ENCODE measurements around the gene ENOX1.
A peak's percentile ranks its signal among the peaks of the same experiment; 100 is the strongest.

The ENOX1 gene

DNA sequence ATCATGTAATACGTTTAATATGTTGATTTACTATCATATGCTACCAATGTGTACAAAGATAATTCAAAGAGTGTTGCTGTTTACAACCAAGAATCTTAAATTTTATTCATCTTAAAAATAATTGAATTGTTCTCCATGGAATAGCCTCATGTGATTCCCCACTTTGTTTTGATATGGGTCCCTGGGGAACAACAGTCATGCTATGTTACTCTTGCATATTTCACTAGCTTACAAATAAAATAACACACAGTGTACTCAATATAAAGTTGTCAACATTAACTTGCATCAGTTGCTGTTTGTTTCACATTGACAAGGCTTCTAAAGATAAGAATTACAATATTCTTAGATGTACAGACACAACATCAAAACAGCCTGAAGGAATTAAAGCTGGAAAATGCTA, 2.3 kb downstream of the ENOX1 start:
- H2BK12ac ChIP-seq (ENCODE audit: low read length) = no peak overlapping the region
- H3K36me3 ChIP-seq (ENCODE audit: control insufficient read depth in 1 of 2, insufficient read depth in 2 of 2, low read length in 2 of 2) = no peaks in the 10 kb centered on the region
- no peaks in the 10 kb centered on the region for H3K79me1 ChIP-seq (ENCODE audit: low read length)
- H3K27ac ChIP-seq (ENCODE audit: low read depth, low read length) = no peak overlapping the region
- H2AK5ac ChIP-seq (ENCODE audit: low read length) = no peak overlapping the region
- no peak overlapping the region for H3K23ac ChIP-seq (ENCODE audit: low read length)
- no peak overlapping the region for H3K4ac ChIP-seq (ENCODE audit: low read depth, low read length)
- H2BK5ac ChIP-seq (ENCODE audit: low read depth, low read length, poor library complexity) = no peak overlapping the region
- H3K18ac ChIP-seq (ENCODE audit: low read length) = no peak overlapping the region
- no CpG with 5 or more reads among the region's 1 CpG for WGBS (ENCODE audit: extremely low coverage, insufficient coverage, insufficient read length)
- H3K9me3 ChIP-seq (ENCODE audit: insufficient read depth, low read depth, low read length) = peaks cover 3% of the 10 kb centered on the region
- H3K4me2 ChIP-seq (ENCODE audit: low read length) = no peak overlapping the region
- H4K91ac ChIP-seq (ENCODE audit: low read depth, low read length) = no peak overlapping the region
- DNase-seq = no peak
- no peaks in the 10 kb centered on the region for H3K79me2 ChIP-seq (ENCODE audit: control insufficient read depth, insufficient read depth, low read length, poor library complexity)
- no peak overlapping the region for H2BK120ac ChIP-seq (ENCODE audit: insufficient read depth, low read length, poor library complexity)
- no peak overlapping the region for H4K12ac ChIP-seq (ENCODE audit: low read depth, low read length)
- no peak overlapping the region for H2AFZ ChIP-seq (ENCODE audit: insufficient read depth, low read length, poor library complexity)
- H4K8ac ChIP-seq (ENCODE audit: low read depth, low read length) = no peak overlapping the region
- no peak overlapping the region for H3K4me3 ChIP-seq (ENCODE audit: low read depth, low read length)
- no peak overlapping the region for H3K14ac ChIP-seq (ENCODE audit: low read length)
- H3K27me3 ChIP-seq (ENCODE audit: insufficient read depth, low read length) = peaks cover 10% of the 10 kb centered on the region
- H3K4me1 ChIP-seq (ENCODE audit: control insufficient read depth in 1 of 2, insufficient read depth in 2 of 2, low read length in 2 of 2) = peaks cover 8 to 14% of the 10 kb centered on the region in 2 experiments
- H3K9ac ChIP-seq (ENCODE audit: low read length) = no peak overlapping the region

DNA sequence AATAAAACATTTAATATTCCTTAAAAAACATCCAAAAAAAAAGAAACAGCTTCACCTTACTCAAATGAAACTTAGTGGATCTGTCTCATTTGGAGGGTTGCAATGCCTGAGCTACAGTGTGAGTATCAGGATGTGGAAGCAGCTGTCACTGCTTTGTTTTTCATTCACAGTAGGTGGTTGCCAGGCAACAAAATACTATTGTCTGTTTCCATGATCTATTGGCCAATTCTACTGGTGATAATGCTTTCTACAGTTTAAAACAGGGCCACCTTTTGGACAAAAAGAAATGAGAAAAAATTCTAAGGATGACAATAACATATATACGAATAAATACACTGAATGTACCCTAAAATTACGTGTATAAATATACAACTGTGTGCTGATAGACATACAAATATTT, 3.0 kb downstream of the ENOX1 start:
- H2AK5ac ChIP-seq (ENCODE audit: low read length) = no peak overlapping the region
- H2BK120ac ChIP-seq (ENCODE audit: insufficient read depth, low read length, poor library complexity) = no peak overlapping the region
- H2BK5ac ChIP-seq (ENCODE audit: low read depth, low read length, poor library complexity) = no peak overlapping the region
- H3K4me2 ChIP-seq (ENCODE audit: low read length) = no peak overlapping the region
- no peak overlapping the region for H2AFZ ChIP-seq (ENCODE audit: insufficient read depth, low read length, poor library complexity)
- H3K4ac ChIP-seq (ENCODE audit: low read depth, low read length) = no peak overlapping the region
- no peak overlapping the region for H3K27ac ChIP-seq (ENCODE audit: low read depth, low read length)
- DNase-seq = peak; percentile 73 to 96
- H3K79me2 ChIP-seq (ENCODE audit: control insufficient read depth, insufficient read depth, low read length, poor library complexity) = no peaks in the 10 kb centered on the region
- H4K91ac ChIP-seq (ENCODE audit: low read depth, low read length) = no peak overlapping the region
- no peak overlapping the region for H3K9ac ChIP-seq (ENCODE audit: low read length)
- peaks cover 3% of the 10 kb centered on the region for H3K9me3 ChIP-seq (ENCODE audit: insufficient read depth, low read depth, low read length)
- no peak overlapping the region for H4K8ac ChIP-seq (ENCODE audit: low read depth, low read length)
- no peak overlapping the region for H4K12ac ChIP-seq (ENCODE audit: low read depth, low read length)
- H2BK12ac ChIP-seq (ENCODE audit: low read length) = no peak overlapping the region
- no peak overlapping the region for H3K18ac ChIP-seq (ENCODE audit: low read length)
- no peaks in the 10 kb centered on the region for H3K36me3 ChIP-seq (ENCODE audit: control insufficient read depth in 1 of 2, insufficient read depth in 2 of 2, low read length in 2 of 2)
- H3K14ac ChIP-seq (ENCODE audit: low read length) = no peak overlapping the region
- peaks cover 10% of the 10 kb centered on the region for H3K27me3 ChIP-seq (ENCODE audit: insufficient read depth, low read length)
- WGBS (ENCODE audit: extremely low coverage, insufficient coverage, insufficient read length) = no CpG with 5 or more reads among the region's 2 CpGs
- H3K23ac ChIP-seq (ENCODE audit: low read length) = no peak overlapping the region
- H3K79me1 ChIP-seq (ENCODE audit: low read length) = no peaks in the 10 kb centered on the region
- H3K4me1 ChIP-seq (ENCODE audit: control insufficient read depth in 1 of 2, insufficient read depth in 2 of 2, low read length in 2 of 2) = peaks cover 8 to 14% of the 10 kb centered on the region in 2 experiments
- no peak overlapping the region for H3K4me3 ChIP-seq (ENCODE audit: low read depth, low read length)

DNA sequence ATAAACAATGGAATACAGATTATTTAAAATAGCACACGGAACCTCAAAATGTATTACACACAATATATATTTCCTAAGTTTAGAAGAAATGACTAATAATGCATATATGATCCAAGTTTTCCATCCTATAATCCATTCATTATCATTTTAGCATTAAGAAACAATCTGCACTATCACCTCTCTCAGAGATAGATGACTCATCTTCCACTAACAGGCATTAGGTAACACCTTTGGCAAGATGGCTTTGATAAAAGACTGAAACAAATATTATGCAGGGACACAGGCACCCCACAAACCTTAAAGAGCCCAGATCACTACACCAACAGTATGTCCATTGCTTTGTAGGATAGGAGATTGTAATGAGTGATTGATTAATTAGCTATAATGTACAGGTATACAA, 4.1 kb downstream of the ENOX1 start:
- Histone ChIP-seq H2BK120ac (ENCODE audit: insufficient read depth, low read length, poor library complexity) (no peak overlapping the region), H3K18ac (ENCODE audit: low read length) (no peak overlapping the region), H2AFZ (ENCODE audit: insufficient read depth, low read length, poor library complexity) (no peak overlapping the region), H3K9ac (ENCODE audit: low read length) (no peak overlapping the region), H3K27me3 (ENCODE audit: insufficient read depth, low read length) (peaks cover 10% of the 10 kb centered on the region), H3K4ac (ENCODE audit: low read depth, low read length) (no peak overlapping the region), H3K9me3 (ENCODE audit: insufficient read depth, low read depth, low read length) (peaks cover 3% of the 10 kb centered on the region), H2BK5ac (ENCODE audit: low read depth, low read length, poor library complexity) (no peak overlapping the region), H3K14ac (ENCODE audit: low read length) (no peak overlapping the region), H3K27ac (ENCODE audit: low read depth, low read length) (no peak overlapping the region), H4K8ac (ENCODE audit: low read depth, low read length) (no peak overlapping the region), H2AK5ac (ENCODE audit: low read length) (no peak overlapping the region), H3K4me3 (ENCODE audit: low read depth, low read length) (no peak overlapping the region), H3K36me3 (ENCODE audit: control insufficient read depth in 1 of 2, insufficient read depth in 2 of 2, low read length in 2 of 2) (no peaks in the 10 kb centered on the region), H3K4me2 (ENCODE audit: low read length) (no peak overlapping the region), H2BK12ac (ENCODE audit: low read length) (no peak overlapping the region), H3K23ac (ENCODE audit: low read length) (no peak overlapping the region), H3K4me1 (ENCODE audit: control insufficient read depth in 1 of 2, insufficient read depth in 2 of 2, low read length in 2 of 2) (peaks cover 8 to 14% of the 10 kb centered on the region in 2 experiments), H3K79me1 (ENCODE audit: low read length) (no peaks in the 10 kb centered on the region), H4K12ac (ENCODE audit: low read depth, low read length) (no peak overlapping the region), H4K91ac (ENCODE audit: low read depth, low read length) (no peak overlapping the region), H3K79me2 (ENCODE audit: control insufficient read depth, insufficient read depth, low read length, poor library complexity) (peaks cover 2% of the 10 kb centered on the region)
- DNase-seq = peak in 1 of 2 donors; percentile 56
- no CpG with 5 or more reads among the region's 1 CpG for WGBS (ENCODE audit: extremely low coverage, insufficient coverage, insufficient read length)

DNA sequence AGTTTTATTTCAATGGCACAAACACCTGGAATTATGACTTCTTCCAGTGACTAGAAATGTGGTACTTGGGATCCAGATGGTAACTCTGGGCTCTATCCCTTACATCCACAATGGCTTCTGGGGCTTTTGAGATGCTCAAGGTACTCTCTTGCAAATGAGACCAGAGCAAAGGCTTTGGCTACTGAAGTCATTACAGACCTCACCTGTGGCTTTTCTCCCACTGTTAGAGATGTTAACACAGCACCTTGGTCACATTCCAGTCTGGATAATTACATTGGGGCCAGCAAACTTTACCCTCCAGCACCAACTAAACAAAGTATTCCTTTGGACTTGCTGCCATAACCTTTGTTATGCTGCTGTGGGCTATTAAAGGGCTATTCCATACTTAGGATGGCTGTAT, 6.1 kb downstream of the ENOX1 start:
- Histone ChIP-seq H2AK5ac (ENCODE audit: low read length) (no peak overlapping the region), H4K12ac (ENCODE audit: low read depth, low read length) (no peak overlapping the region), H2BK5ac (ENCODE audit: low read depth, low read length, poor library complexity) (no peak overlapping the region), H4K8ac (ENCODE audit: low read depth, low read length) (no peak overlapping the region), H3K27ac (ENCODE audit: low read depth, low read length) (no peak overlapping the region), H3K79me2 (ENCODE audit: control insufficient read depth, insufficient read depth, low read length, poor library complexity) (peaks cover 2% of the 10 kb centered on the region), H3K4me2 (ENCODE audit: low read length) (no peak overlapping the region), H3K79me1 (ENCODE audit: low read length) (no peaks in the 10 kb centered on the region), H3K9me3 (ENCODE audit: insufficient read depth, low read depth, low read length) (no peaks in the 10 kb centered on the region), H3K27me3 (ENCODE audit: insufficient read depth, low read length) (peaks cover under 1% of the 10 kb centered on the region), H2BK12ac (ENCODE audit: low read length) (no peak overlapping the region), H3K4me1 (ENCODE audit: control insufficient read depth in 1 of 2, insufficient read depth in 2 of 2, low read length in 2 of 2) (peaks cover 2 to 5% of the 10 kb centered on the region in 2 experiments), H2AFZ (ENCODE audit: insufficient read depth, low read length, poor library complexity) (no peak overlapping the region), H4K91ac (ENCODE audit: low read depth, low read length) (no peak overlapping the region), H3K18ac (ENCODE audit: low read length) (no peak overlapping the region), H2BK120ac (ENCODE audit: insufficient read depth, low read length, poor library complexity) (no peak overlapping the region), H3K4ac (ENCODE audit: low read depth, low read length) (no peak overlapping the region), H3K14ac (ENCODE audit: low read length) (no peak overlapping the region), H3K23ac (ENCODE audit: low read length) (no peak overlapping the region), H3K36me3 (ENCODE audit: control insufficient read depth in 1 of 2, insufficient read depth in 2 of 2, low read length in 2 of 2) (no peaks in the 10 kb centered on the region), H3K4me3 (ENCODE audit: low read depth, low read length) (no peak overlapping the region), H3K9ac (ENCODE audit: low read length) (no peak overlapping the region)
- DNase-seq = peak in 1 of 2 donors; percentile 28
